GM19351 (cell line): ENCODE data around the gene OXLD1.
"Not testable (repeated sequence)": the region's sequence is repeated elsewhere in the genome, so short reads cannot be mapped to it uniquely, and the experiment has no call there.

Experiments
- ATAC-seq: cut with Tn5 transposase; IDR thresholded peaks from one replicate; pipeline ENCODE4 v1.9.1; 2021; ENCODE audit warnings: mild to moderate bottlenecking, moderate library complexity; ENCODE audit not compliant: unreplicated experiment

Gene OXLD1

DNA sequence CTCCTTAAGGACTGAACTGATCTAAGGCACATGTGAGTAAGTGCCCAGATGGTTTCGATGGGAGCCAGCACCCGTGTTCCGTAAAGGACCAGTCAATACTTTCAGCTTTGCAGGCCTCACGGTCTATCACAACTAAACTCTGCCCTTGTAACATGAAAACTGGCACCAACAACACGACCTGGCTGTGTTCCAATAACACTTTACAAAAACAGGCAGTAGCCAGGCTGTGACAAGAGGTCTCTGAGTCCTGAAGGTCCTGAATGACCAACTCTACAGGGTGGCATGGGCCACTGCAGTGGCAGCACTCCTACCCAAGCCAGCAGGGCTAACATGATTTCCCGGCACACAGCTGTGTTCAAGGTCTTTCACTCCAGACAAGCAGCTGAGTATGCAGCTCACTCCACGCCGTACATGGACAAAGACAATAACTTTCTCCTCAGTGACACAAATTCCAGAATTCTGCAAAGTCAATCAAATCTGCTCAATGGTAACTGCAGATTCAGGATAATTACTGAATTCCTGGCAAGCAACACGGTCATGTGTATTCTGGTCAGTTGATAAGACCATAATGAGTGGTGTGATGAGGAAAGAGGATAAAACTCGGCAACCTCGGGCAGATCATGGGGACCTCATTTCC lies 44.8 kb downstream of the OXLD1 start:
- no peak for ATAC-seq

DNA sequence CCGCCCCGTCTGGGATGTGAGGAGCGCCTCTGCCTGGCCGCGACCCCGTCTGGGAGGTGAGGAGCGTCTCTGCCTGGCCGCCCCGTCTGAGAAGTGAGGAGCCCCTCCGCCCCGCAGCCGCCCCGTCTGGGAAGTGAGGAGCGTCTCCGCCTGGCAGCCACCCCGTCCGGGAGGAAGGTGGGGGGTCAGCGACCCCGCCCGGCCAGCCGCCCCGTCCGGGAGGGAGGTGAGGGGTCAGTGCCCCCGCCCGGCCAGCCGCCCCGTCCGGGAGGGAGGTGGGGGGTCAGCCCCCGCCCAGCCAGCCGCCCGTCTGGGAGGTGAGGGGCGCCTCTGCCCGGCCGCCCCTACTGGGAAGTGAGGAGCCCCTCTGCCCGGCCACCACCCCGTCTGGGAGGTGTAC lies 48.1 kb downstream of the OXLD1 start:
- ATAC-seq: not testable (repeated sequence)

DNA sequence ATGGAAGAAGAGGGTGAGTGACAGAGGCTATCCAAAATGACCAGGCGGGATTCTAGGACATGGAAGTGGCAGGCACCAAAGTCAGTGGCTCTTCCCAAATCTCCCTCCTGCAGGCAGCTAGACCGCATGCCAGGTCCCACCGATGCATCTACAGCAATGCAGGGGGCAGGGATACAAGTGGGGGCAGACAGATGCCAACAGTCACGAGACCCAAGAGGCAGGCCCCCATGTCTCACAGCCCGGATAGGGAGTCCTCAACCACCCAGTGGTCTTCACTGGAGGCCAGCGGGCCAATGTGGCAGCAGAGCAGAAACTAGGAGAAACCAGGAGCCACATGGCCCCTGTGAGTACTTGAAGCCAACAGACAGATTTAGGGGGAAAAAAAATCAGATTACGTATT lies 49.5 kb downstream of the OXLD1 start:
- ATAC-seq: no peak

DNA sequence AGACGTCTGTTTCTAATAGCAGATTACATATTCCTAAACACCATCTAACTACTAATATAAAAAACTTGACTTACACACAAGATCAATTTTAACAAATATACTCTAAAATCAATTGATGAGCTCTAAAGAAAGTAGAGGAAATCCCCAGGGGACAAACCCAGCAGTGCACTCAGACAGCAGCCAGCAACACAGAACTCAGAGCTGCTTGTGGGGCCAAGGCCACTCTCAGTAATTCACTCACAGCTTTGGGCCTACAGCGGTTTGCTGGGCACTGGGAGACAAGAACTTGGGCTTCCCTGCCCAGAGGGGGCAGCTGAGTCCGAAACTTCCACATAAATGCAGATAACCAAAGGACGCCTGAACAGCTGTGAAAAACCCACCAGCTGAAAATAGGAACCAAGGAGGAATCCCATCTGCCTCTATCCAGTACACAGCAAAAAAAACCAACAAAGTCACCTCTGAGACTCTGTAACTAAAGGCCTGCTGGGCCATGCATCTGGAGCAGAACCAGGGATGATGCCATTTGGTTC lies 50.9 kb downstream of the OXLD1 start:
- no peak for ATAC-seq
